Measurements from ENCODE around the gene PIKFYVE. TPM values are rescaled to one million over a fixed set of nuclear protein-coding genes. Genes with fewer than 3 reads are reported as not detected.
A peak's percentile ranks its signal among the peaks of the same experiment; 100 is the strongest.
"Not testable (repeated sequence)": the region's sequence is repeated elsewhere in the genome, so short reads cannot be mapped to it uniquely, and the experiment has no call there.

Gene PIKFYVE
- total RNA-seq, 1 donor from 2014 or later, result 46.8 TPM

DNA sequence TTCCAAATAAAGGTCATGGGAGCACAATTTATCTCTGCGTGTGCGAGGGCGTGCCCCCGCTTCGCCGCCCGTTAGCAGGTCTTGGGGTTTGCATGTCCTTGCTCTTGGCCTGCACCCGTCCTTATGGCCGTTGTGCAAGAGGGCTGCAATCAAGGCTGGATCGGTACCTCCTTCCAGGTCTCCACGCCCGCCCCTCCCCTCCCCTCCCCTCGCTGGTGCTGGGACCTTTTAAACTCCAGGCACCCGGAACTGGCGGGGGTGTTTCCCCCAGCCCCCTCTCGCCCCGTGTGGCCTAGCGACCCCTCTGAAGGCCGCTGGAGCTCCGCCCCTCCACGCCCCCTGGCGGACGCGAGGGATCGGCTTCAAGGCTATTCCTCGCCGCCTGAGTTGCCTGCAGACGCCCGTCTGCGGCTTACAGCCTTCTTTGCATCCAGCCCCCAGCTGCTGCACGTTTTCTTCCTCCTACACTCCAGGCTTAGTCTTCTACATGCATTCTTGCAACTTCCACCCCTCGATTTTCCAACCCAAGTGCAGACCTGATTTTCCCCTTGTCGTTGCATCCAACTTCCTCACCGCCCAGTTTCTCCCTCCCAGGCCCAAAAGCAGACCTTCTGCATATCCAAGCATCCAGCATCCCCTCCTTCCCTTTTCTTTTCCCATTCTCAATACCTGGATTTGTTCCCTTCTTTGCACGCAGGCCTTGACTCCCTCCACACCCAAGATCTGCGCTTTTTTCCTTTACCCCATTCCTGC, 11.8 kb upstream of the PIKFYVE start:
- Mint-ChIP-seq H3K9me3 (ENCODE audit: unreplicated experiment) (peaks cover 4% of the 10 kb centered on the region), H3K27me3 (ENCODE audit: unreplicated experiment) (peaks cover 4% of the 10 kb centered on the region), H3K4me3 (ENCODE audit: unreplicated experiment) (peak overlapping the region; percentile 95), H3K36me3 (ENCODE audit: unreplicated experiment) (no peaks in the 10 kb centered on the region), H3K4me1 (ENCODE audit: low read depth, unreplicated experiment) (peaks cover 22% of the 10 kb centered on the region), H3K27ac (ENCODE audit: unreplicated experiment) (peak overlapping the region; percentile 94)
- DNase-seq, result peak; percentile 96
- TF ChIP-seq, protein P1, sequence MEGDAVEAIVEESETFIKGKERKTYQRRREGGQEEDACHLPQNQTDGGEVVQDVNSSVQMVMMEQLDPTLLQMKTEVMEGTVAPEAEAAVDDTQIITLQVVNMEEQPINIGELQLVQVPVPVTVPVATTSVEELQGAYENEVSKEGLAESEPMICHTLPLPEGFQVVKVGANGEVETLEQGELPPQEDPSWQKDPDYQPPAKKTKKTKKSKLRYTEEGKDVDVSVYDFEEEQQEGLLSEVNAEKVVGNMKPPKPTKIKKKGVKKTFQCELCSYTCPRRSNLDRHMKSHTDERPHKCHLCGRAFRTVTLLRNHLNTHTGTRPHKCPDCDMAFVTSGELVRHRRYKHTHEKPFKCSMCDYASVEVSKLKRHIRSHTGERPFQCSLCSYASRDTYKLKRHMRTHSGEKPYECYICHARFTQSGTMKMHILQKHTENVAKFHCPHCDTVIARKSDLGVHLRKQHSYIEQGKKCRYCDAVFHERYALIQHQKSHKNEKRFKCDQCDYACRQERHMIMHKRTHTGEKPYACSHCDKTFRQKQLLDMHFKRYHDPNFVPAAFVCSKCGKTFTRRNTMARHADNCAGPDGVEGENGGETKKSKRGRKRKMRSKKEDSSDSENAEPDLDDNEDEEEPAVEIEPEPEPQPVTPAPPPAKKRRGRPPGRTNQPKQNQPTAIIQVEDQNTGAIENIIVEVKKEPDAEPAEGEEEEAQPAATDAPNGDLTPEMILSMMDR (IDR thresholded peaks at IDR 0.05; ENCODE audit: partially characterized antibody, unreplicated experiment), result peak; percentile 87

- Mint-ChIP-seq H3K4me1 (ENCODE audit: low read depth, unreplicated experiment) (peaks cover 22% of the 10 kb centered on the region), H3K27ac (ENCODE audit: unreplicated experiment) (peak within 1 kb of the TSS; percentile 94), H3K9me3 (ENCODE audit: unreplicated experiment) (peaks cover 4% of the 10 kb centered on the region), H3K27me3 (ENCODE audit: unreplicated experiment) (peaks cover 4% of the 10 kb centered on the region), H3K4me3 (ENCODE audit: unreplicated experiment) (peak within 1 kb of the TSS; percentile 95), H3K36me3 (ENCODE audit: unreplicated experiment) (no peaks in the 10 kb centered on the region)
- TF ChIP-seq, protein P1 (IDR thresholded peaks at IDR 0.05; ENCODE audit: partially characterized antibody, unreplicated experiment), result peak; percentile 43
- peak; percentile 100 for DNase-seq
Measured at GRCh38 chr2:208254871-208255556, 11.0 kb upstream of the PIKFYVE start, which contains the start of gene IDH1. Gene IDH1, minus strand, starts transcription at chr2:208255071. Its CDS starts 3,520 bp downstream, at chr2:208251551.

DNA sequence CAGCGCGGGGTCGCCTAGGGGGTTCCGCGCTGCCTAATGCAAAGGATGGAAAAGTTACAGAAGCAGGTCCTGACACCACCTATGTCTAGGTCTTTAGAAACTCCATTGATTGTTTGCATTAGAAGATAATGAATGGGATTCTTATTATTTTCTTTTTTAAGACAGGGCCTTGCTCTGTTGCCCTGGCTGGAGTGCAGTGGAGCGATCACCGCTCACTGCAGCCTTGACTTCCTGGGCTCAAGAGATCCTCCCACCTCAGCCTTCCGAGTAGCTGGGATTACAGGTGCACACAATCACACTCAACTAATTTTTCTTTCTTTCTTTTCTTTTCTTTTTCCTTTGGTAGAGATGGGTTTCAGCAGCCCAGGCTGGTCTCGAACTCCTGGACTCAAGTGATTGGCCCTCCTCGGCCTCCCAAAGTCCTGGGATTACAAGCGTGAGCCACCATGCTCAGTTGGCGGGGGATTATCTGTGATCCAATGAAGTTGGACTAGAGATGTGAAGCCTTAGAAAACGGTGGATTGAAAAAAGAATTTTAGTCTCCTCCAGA, 10.4 kb upstream of the PIKFYVE start:
- Mint-ChIP-seq H3K9me3 (ENCODE audit: unreplicated experiment) (peaks cover 4% of the 10 kb centered on the region), H3K27me3 (ENCODE audit: unreplicated experiment) (peaks cover 4% of the 10 kb centered on the region), H3K27ac (ENCODE audit: unreplicated experiment) (peak overlapping the region; percentile 94), H3K4me3 (ENCODE audit: unreplicated experiment) (peak overlapping the region; percentile 94), H3K36me3 (ENCODE audit: unreplicated experiment) (no peaks in the 10 kb centered on the region), H3K4me1 (ENCODE audit: low read depth, unreplicated experiment) (peaks cover 22% of the 10 kb centered on the region)
- DNase-seq, result no peak
- TF ChIP-seq, protein P1 (IDR thresholded peaks at IDR 0.05; ENCODE audit: partially characterized antibody, unreplicated experiment), result no peak

- Mint-ChIP-seq H3K4me3 (ENCODE audit: unreplicated experiment) (peak overlapping the region; percentile 94), H3K4me1 (ENCODE audit: low read depth, unreplicated experiment) (peaks cover 20% of the 10 kb centered on the region), H3K36me3 (ENCODE audit: unreplicated experiment) (no peaks in the 10 kb centered on the region), H3K27me3 (ENCODE audit: unreplicated experiment) (peaks cover 2% of the 10 kb centered on the region), H3K9me3 (ENCODE audit: unreplicated experiment) (peaks cover 4% of the 10 kb centered on the region), H3K27ac (ENCODE audit: unreplicated experiment) (peak overlapping the region; percentile 94)
- DNase-seq, result no peak
- TF ChIP-seq, protein P1 (IDR thresholded peaks at IDR 0.05; ENCODE audit: partially characterized antibody, unreplicated experiment), result no peak
Measured at GRCh38 chr2:208256192-208256782, 9.8 kb upstream of the PIKFYVE start.

- not testable (repeated sequence) for DNase-seq; H3K27me3 Mint-ChIP-seq (ENCODE audit: unreplicated experiment); H3K9me3 Mint-ChIP-seq (ENCODE audit: unreplicated experiment); H3K36me3 Mint-ChIP-seq (ENCODE audit: unreplicated experiment)
- peak overlapping the region; percentile 36 for H3K4me3 Mint-ChIP-seq (ENCODE audit: unreplicated experiment)
- peak overlapping the region; percentile 67 for H3K27ac Mint-ChIP-seq (ENCODE audit: unreplicated experiment)
- peaks cover 18% of the 10 kb centered on the region for H3K4me1 Mint-ChIP-seq (ENCODE audit: low read depth, unreplicated experiment)
Measured at GRCh38 chr2:208256849-208257813, 8.9 kb upstream of the PIKFYVE start.

All from glutamatergic neuron (in vitro differentiated cells).